MM.1S (cell line): ENCODE measurements around the gene ELAVL4.

Experiments used
- CTCF ChIP-seq: fragments of 300-600 bp; sonication (generic); IDR thresholded peaks from 2 replicates; pipeline ENCODE4 v1.5.1; 2016; ENCODE audit warnings: antibody characterized with exemption, low read length, mixed read lengths
- EZH2 ChIP-seq: fragments of 300-600 bp; sonication (generic); optimal IDR thresholded peaks from 2 replicates; pipeline ENCODE3; 2017; ENCODE audit warnings: low read depth, mild to moderate bottlenecking, antibody characterized with exemption, low read length, mixed read lengths
- EZH2phosphoT487 ChIP-seq: fragments of 300-600 bp; sonication (generic); IDR thresholded peaks from 2 replicates; pipeline ENCODE4 v1.6.1; 2018; ENCODE audit warnings: antibody characterized with exemption, low read length

DNA sequence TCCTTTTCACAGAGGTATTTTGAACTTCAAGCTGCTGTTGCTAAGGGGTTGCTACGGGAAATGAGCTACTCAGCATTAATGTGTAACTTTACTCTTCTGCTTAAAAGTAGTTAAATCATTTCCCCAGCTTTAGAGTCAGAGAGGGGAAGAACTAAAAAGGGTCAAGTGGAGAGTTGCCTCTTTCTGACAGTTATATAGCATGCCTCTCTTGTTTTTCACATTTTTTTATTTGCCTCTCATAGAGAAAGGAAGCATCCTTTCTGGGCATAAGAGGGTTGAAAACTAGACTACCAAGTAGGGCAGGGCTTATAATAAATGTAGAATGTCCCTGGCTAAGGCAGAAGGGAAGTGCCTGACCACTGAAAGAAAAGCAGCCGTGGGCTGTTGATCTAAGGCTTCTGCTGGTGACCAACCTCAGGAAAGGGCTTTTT is 10.1 kb upstream of the ELAVL4 start:
- no peak for TF ChIP-seq CTCF
- TF ChIP-seq EZH2, result no peak
- TF ChIP-seq EZH2phosphoT487, result no peak
